Lung (tissue), 16 donors: ENCODE results near the gene DNM1L. TPM values are rescaled to one million over a fixed set of nuclear protein-coding genes. Genes with fewer than 3 reads are reported as not detected.
A peak's percentile ranks its signal among the peaks of the same experiment; 100 is the strongest.

Experiments used
- ATAC-seq: fragments of 200-7000 bp; cut with Tn5 transposase; one replicate; pipeline ENCODE4 v1.9.1; 2020; ENCODE audit warnings: moderate number of reproducible peaks; ENCODE audit not compliant: insufficient read depth, low FRiP score
- DNase-seq, 3 donors: peaks; one replicate each; pipeline ENCODE4 v3.0.0-alpha.2; 2013 to 2017
- H3K27ac ChIP-seq, 2 donors: one replicate each; pipeline ENCODE4 v1.5.1; 2013; ENCODE audit warnings: mild to moderate bottlenecking in 2 of 2, moderate library complexity in 2 of 2, control low read depth in 1 of 2, inconsistent platforms in 1 of 2, low read depth in 1 of 2, low read length in 1 of 2
- H3K27me3 ChIP-seq, 3 donors: one replicate each; pipeline ENCODE4 v1.5.1; 2013; ENCODE audit warnings: low read length in 2 of 3; ENCODE audit not compliant: control insufficient read depth in 3 of 3, insufficient read depth in 3 of 3
- H3K36me3 ChIP-seq, 4 donors: one replicate each; pipeline ENCODE4 v1.5.1; 2013; ENCODE audit warnings: low read length in 4 of 4, mild to moderate bottlenecking in 1 of 4, moderate library complexity in 1 of 4; ENCODE audit not compliant: control insufficient read depth in 4 of 4, insufficient read depth in 4 of 4
- H3K4me1 ChIP-seq, 5 donors: one replicate each; pipeline ENCODE4 v1.5.1; 2013; ENCODE audit warnings: low read length in 5 of 5, mild to moderate bottlenecking in 2 of 5, moderate library complexity in 1 of 5; ENCODE audit not compliant: control insufficient read depth in 5 of 5, insufficient read depth in 5 of 5
- H3K4me3 ChIP-seq: one replicate; pipeline ENCODE4 v1.5.1; 2013; ENCODE audit warnings: mild to moderate bottlenecking, control low read depth, moderate library complexity
- H3K9ac ChIP-seq, 2 donors: one replicate each; pipeline ENCODE4 v1.5.1; 2013; ENCODE audit warnings: low read length in 2 of 2, control low read depth in 1 of 2; ENCODE audit not compliant: insufficient read depth in 1 of 2
- H3K9me3 ChIP-seq, 4 donors: one replicate each; pipeline ENCODE4 v1.5.1; 2013; ENCODE audit warnings: low read length in 3 of 4, mild to moderate bottlenecking in 1 of 4, moderate library complexity in 1 of 4; ENCODE audit not compliant: control insufficient read depth in 4 of 4, insufficient read depth in 3 of 4
- WGBS, 2 donors: extraction: QIAGEN DNeasy Blood & Tissue Kit; methylation state at CpG; one replicate each; pipeline ENCODE4 v1.1.7; 2013; 5-methylcytosine and 5-hydroxymethylcytosine counted together
- long read RNA-seq, 5 donors: transcript quantifications; one replicate each; lab custom pipeline, GENCODE V29; 2026
- polyA plus RNA-seq, 2 donors: library from polyadenylated mRNA; stranded (reverse); fragments of 200-250 nt; gene quantifications; one replicate each; pipeline ENCODE4 v1.2.1, GENCODE V29; 2013
- total RNA-seq, 2 donors: library from RNA; depleted of rRNA in 1 of 2; stranded (reverse); fragments of >200 nt in 1 of 2; gene quantifications; one replicate each; pipeline ENCODE4 v1.2.1, GENCODE V29; 2014 to 2021
- TF ChIP-seq, protein P1 (sequence below): IDR thresholded peaks from 2 replicates; pipeline ENCODE4 v1.5.1; 2012; ENCODE audit warnings: mild to moderate bottlenecking; ENCODE audit errors: control extremely low read depth, extremely low read depth
- donor health status: control.
- donor health status: control.
- donor health status: Bipolar disorder and iron deficiency.
- donor health status: healthy.
- donor health status: DM: yes; HTN: yes; CAD: no.

The DNM1L gene
- 10 to 100 TPM; 53.1 to 88.1 TPM for total RNA-seq
- polyA plus RNA-seq = 10 to 100 TPM; 27.4 to 28.8 TPM
- long read RNA-seq, donor 1, full-length matches to known transcripts = 4 of 29 reads
- long read RNA-seq, donor 1, partial matches to known transcripts = 25 of 29 reads
- long read RNA-seq, donor 1, other reads (novel, unspliced or antisense) = 0 of 29 reads
- long read RNA-seq, donor 2, partial matches to known transcripts = 13 of 13 reads
- long read RNA-seq, donor 2, other reads (novel, unspliced or antisense) = 0 of 13 reads
- long read RNA-seq, donor 3, partial matches to known transcripts = 6 of 7 reads
- long read RNA-seq, donor 3, other reads (novel, unspliced or antisense) = 0 of 7 reads
- long read RNA-seq, donor 4, partial matches to known transcripts = 26 of 38 reads
- long read RNA-seq, donor 4, other reads (novel, unspliced or antisense) = 10 of 38 reads
- long read RNA-seq, donor 5, partial matches to known transcripts = 37 of 47 reads
- long read RNA-seq, donor 5, other reads (novel, unspliced or antisense) = 0 of 47 reads

DNA sequence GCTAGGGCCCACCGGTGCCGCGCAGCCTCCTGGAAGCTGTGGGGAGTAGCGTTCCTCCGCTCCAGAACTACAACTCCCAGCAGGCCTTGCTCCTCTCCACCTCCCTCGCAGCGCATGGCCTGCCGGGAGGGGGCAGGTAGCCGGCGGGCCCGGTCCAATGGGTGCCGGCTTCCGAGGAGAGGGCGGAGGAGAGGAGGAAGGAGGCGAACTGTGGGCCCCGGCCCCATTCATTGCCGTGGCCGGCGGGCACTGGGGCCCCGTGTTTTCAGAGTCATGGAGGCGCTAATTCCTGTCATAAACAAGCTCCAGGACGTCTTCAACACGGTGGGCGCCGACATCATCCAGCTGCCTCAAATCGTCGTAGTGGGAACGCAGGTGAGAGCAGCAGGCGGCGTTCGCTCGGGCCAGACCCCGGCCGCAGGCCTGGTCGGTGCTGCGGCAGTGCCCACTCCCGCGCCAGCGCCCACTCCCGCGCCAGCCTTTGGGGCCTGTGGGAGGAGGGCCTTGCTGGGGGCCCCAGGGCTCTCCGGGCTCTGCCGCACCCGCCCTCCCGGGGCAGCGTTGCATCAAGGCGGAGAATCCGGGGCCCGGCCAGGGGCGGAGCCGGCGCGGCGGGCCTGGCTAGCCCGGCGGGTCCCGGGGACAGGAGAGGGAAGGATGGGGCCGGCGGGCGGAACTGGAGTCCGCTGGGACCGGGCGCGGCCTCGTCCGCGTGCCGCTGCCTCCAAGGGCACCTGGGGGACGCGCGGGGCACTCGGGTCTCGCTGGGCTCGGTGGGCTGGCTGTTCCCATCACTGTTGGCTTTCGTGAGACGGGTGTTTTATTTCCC is at the start of gene DNM1L:
Gene DNM1L (plus strand): TSS at position 211 of the 829 bp plus-strand sequence. CDS start 63 bp downstream, at position 274.
- Histone ChIP-seq H3K27me3 (no peaks in the 10 kb centered on the region), H3K9ac (peak within 1 kb of the TSS; percentile 80 to 83), H3K4me3 (peak within 1 kb of the TSS; percentile 88), H3K9me3 (no peaks in the 10 kb centered on the region), H3K27ac (peak within 1 kb of the TSS; percentile 97 to 98), H3K4me1 (peaks cover 3 to 12% (median 4%) of the 10 kb centered on the region in 5 donors), H3K36me3 (no peaks in the 10 kb centered on the region)
- DNase-seq = peak; percentile 97 to 98 (median 97)
- 0 to 1% methylated on average over 54 to 76 of the region's 76 CpGs for WGBS, 2 donors
- TF ChIP-seq, protein P1, sequence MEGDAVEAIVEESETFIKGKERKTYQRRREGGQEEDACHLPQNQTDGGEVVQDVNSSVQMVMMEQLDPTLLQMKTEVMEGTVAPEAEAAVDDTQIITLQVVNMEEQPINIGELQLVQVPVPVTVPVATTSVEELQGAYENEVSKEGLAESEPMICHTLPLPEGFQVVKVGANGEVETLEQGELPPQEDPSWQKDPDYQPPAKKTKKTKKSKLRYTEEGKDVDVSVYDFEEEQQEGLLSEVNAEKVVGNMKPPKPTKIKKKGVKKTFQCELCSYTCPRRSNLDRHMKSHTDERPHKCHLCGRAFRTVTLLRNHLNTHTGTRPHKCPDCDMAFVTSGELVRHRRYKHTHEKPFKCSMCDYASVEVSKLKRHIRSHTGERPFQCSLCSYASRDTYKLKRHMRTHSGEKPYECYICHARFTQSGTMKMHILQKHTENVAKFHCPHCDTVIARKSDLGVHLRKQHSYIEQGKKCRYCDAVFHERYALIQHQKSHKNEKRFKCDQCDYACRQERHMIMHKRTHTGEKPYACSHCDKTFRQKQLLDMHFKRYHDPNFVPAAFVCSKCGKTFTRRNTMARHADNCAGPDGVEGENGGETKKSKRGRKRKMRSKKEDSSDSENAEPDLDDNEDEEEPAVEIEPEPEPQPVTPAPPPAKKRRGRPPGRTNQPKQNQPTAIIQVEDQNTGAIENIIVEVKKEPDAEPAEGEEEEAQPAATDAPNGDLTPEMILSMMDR = peak; percentile 3
- ATAC-seq = peak; percentile 97

DNA sequence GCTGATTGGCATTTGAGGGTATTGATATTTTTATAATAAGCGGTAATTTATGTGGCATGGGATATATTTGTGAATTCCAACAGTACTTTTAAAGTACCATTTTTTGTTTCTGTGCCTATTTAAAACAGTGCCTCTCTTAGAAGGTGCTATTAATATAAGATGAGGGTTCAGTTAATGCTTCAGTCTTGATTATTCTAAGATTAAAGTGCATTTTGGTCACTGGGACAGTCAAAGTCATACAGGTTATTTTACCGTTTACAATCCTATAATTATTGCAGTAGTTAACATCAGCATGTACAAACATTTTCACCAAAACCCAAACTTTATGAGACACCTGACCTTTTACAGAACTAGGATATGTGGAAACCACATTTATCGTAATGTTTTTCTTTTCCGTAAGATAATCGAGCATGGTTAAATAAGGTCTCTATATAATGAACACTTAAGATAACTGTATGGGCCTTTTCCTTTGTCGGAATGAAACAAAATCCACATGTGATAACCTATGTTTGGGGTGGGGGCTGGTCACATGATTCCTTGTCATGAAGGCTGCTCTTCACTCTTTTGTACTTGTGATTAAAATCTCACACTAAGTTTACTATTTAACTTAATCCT is 37.7 kb upstream of the DNM1L start:
- ATAC-seq (no peak), DNase-seq (no peak)
- Histone ChIP-seq H3K36me3 (peaks cover 0 to 20% (median 9%) of the 10 kb centered on the region in 4 donors), H3K27me3 (no peaks in the 10 kb centered on the region), H3K9me3 (no peaks in the 10 kb centered on the region), H3K4me3 (no peak overlapping the region), H3K4me1 (no peaks in the 10 kb centered on the region), H3K9ac (no peak overlapping the region), H3K27ac (no peak overlapping the region)
- WGBS, 2 donors = 91 to 96% methylated on average over 6 of the region's 6 CpGs
- TF ChIP-seq, protein P1 = no peak

DNA sequence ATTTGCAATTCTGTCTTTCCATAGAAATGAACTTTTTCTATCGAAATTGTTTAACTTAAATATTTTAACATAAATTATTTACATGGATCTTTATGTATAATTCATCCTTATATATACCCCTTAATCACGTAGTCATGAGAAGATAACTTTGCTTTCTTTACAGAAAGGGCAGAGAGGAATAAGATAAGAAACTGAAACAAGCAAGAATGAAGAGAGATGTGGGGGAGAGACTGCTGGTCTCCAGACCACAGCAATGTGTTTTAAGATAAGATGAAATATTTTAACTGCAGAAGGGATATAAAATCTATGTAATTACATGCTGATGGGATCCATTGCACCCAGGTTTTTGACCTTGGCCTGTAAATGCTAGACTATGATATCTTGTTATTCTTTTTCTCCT is 34.7 kb upstream of the DNM1L start:
- no peak overlapping the region for H3K27ac ChIP-seq
- H3K9ac ChIP-seq = no peak overlapping the region
- H3K4me3 ChIP-seq = no peak overlapping the region
- TF ChIP-seq, protein P1 = no peak
- H3K9me3 ChIP-seq = no peaks in the 10 kb centered on the region
- ATAC-seq = no peak
- H3K4me1 ChIP-seq = peaks cover 0 to 8% (median 0%) of the 10 kb centered on the region in 5 donors
- H3K27me3 ChIP-seq = no peaks in the 10 kb centered on the region
- peaks cover 0 to 10% (median 4%) of the 10 kb centered on the region in 4 donors for H3K36me3 ChIP-seq
- WGBS, 2 donors = 73 to 77% methylated on average over 2 of the region's 2 CpGs
- no peak for DNase-seq
